IMR-90 (cell line): ENCODE results near the gene FGR. TPM values are rescaled to one million over a fixed set of nuclear protein-coding genes. Genes with fewer than 3 reads are reported as not detected.

Experiments
- ATAC-seq: fragments of 200-7000 bp; cut with Tn5 transposase; 2 replicates; pipeline ENCODE4 v1.9.1; 2020; ENCODE audit warnings: low read depth, mild to moderate bottlenecking, moderate library complexity
- BruUV-seq: library from RNA; stranded (reverse); fragments of 400-500 nt; replicated peaks from 2 replicates; lab custom pipeline; 2021; lab: Mats Ljungman, UMichigan
- CTCF ChIA-PET: fragments of 300-600 bp; formaldehyde crosslinking; extraction: SDS; loops from one replicate; lab custom pipeline; 2021; ENCODE audit warnings: antibody characterized with exemption; lab: Yijun Ruan, JAX
- POLR2A ChIA-PET: fragments of 300-600 bp; sonication (Branson Sonifier 250); formaldehyde crosslinking; loops from one replicate; lab custom pipeline; 2022; ENCODE audit warnings: antibody characterized with exemption; ENCODE audit not compliant: unreplicated experiment; lab: Charles Lee
- DNase-seq: peaks from one replicate; pipeline ENCODE4 v3.0.0; 2013
- H2AFZ ChIP-seq: replicated peaks from 2 replicates; pipeline ENCODE3; 2013; ENCODE audit warnings: low read length, mild to moderate bottlenecking; ENCODE audit not compliant: poor library complexity
- H2AK5ac ChIP-seq: 2 replicates; pipeline ENCODE4 v1.6.1; 2013; ENCODE audit warnings: low read depth, low read length, inconsistent platforms
- H2AK9ac ChIP-seq: replicated peaks from 2 replicates; pipeline ENCODE3; 2013; ENCODE audit warnings: mild to moderate bottlenecking, low read depth, low read length, moderate library complexity; ENCODE audit not compliant: poor library complexity
- H2BK120ac ChIP-seq: 2 replicates; pipeline ENCODE4 v1.6.1; 2013; ENCODE audit warnings: low read depth, low read length, inconsistent platforms
- H2BK15ac ChIP-seq: 3 replicates; pipeline ENCODE4 v1.6.1; 2013; ENCODE audit warnings: low read depth, low read length, inconsistent platforms
- H2BK20ac ChIP-seq: 2 replicates; pipeline ENCODE4 v1.6.1; 2013; ENCODE audit warnings: low read depth, mild to moderate bottlenecking, inconsistent platforms, low read length, moderate library complexity
- H2BK5ac ChIP-seq: 2 replicates; pipeline ENCODE4 v1.6.1; 2013; ENCODE audit warnings: mild to moderate bottlenecking, low read depth, low read length, inconsistent platforms; ENCODE audit not compliant: poor library complexity, severe bottlenecking
- H3K14ac ChIP-seq: replicated peaks from 2 replicates; pipeline ENCODE4 v1.6.1; 2013; ENCODE audit warnings: low read depth, low read length, inconsistent platforms
- H3K18ac ChIP-seq: 2 replicates; pipeline ENCODE4 v1.6.1; 2013; ENCODE audit warnings: low read depth, low read length, control low read depth
- H3K23ac ChIP-seq: 2 replicates; pipeline ENCODE4 v1.6.1; 2013; ENCODE audit warnings: low read depth, low read length, inconsistent platforms
- H3K27ac ChIP-seq: 2 replicates; pipeline ENCODE4 v1.5.1; 2013; ENCODE audit warnings: mild to moderate bottlenecking, control low read depth, low read length; ENCODE audit not compliant: insufficient read depth
- H3K27me3 ChIP-seq: 2 replicates; pipeline ENCODE4 v1.6.1; 2013; ENCODE audit warnings: low read length; ENCODE audit not compliant: control insufficient read depth, insufficient read depth
- H3K36me3 ChIP-seq: 2 replicates; pipeline ENCODE4 v1.6.1; 2013; ENCODE audit warnings: low read length, mixed read lengths; ENCODE audit not compliant: control insufficient read depth, insufficient read depth
- H3K4ac ChIP-seq: 2 replicates; pipeline ENCODE4 v1.6.1; 2013; ENCODE audit warnings: low read depth, low read length, inconsistent platforms
- H3K4me1 ChIP-seq: 2 replicates; pipeline ENCODE4 v1.6.1; 2013; ENCODE audit warnings: low read length, mixed read lengths; ENCODE audit not compliant: control insufficient read depth, insufficient read depth
- H3K4me2 ChIP-seq: 2 replicates; pipeline ENCODE4 v1.6.1; 2013; ENCODE audit warnings: low read depth, mild to moderate bottlenecking, control low read depth, low read length, moderate library complexity
- H3K4me3 ChIP-seq: 2 replicates; pipeline ENCODE4 v1.5.1; 2013; ENCODE audit warnings: low read depth, mild to moderate bottlenecking, control low read depth, low read length, moderate library complexity; ENCODE audit not compliant: insufficient read depth
- H3K56ac ChIP-seq: 2 replicates; pipeline ENCODE4 v1.6.1; 2013; ENCODE audit warnings: low read length, inconsistent platforms; ENCODE audit not compliant: insufficient read depth; ENCODE audit errors: extremely low read depth
- H3K79me1 ChIP-seq, 2 experiments: 2 replicates each; pipeline ENCODE4 v1.6.1; 2013; ENCODE audit warnings: low read length in 2 of 2, inconsistent platforms in 1 of 2, low read depth in 1 of 2
- H3K9ac ChIP-seq: 2 replicates; pipeline ENCODE4 v1.6.1; 2013; ENCODE audit warnings: low read depth, low read length, control low read depth
- H3K9me1 ChIP-seq: 2 replicates; pipeline ENCODE4 v1.6.1; 2013; ENCODE audit warnings: low read length, inconsistent platforms; ENCODE audit not compliant: insufficient read depth
- H3K9me3 ChIP-seq: 2 replicates; pipeline ENCODE4 v1.6.1; 2013; ENCODE audit warnings: low read length; ENCODE audit not compliant: control insufficient read depth, insufficient read depth
- H4K20me1 ChIP-seq: 2 replicates; pipeline ENCODE4 v1.6.1; 2013; ENCODE audit warnings: low read length, inconsistent platforms; ENCODE audit not compliant: insufficient read depth
- H4K5ac ChIP-seq: 2 replicates; pipeline ENCODE4 v1.6.1; 2013; ENCODE audit warnings: mild to moderate bottlenecking, low read depth, low read length, control low read depth
- H4K8ac ChIP-seq, 2 experiments: 2 replicates each; pipeline ENCODE4 v1.6.1; 2013; ENCODE audit warnings: low read depth in 2 of 2, low read length in 2 of 2, control low read depth in 1 of 2, inconsistent platforms in 1 of 2
- H4K91ac ChIP-seq: 2 replicates; pipeline ENCODE4 v1.6.1; 2013; ENCODE audit warnings: low read depth, low read length, inconsistent platforms; ENCODE audit not compliant: insufficient read depth
- BHLHE40 ChIP-seq: fragments of 150-350 bp; IDR thresholded peaks from 2 replicates; pipeline ENCODE4 v1.6.1; 2016; ENCODE audit warnings: mild to moderate bottlenecking, low read depth, low read length
- CEBPB ChIP-seq: IDR thresholded peaks from 2 replicates; pipeline ENCODE4 v1.6.1; 2012; ENCODE audit warnings: low read depth, low read length, improper control_type of control experiment
- CHD1 ChIP-seq: IDR thresholded peaks from 2 replicates; pipeline ENCODE4 v1.6.1; 2012; ENCODE audit warnings: low read depth, low read length, improper control_type of control experiment
- FOS ChIP-seq: fragments of 150-350 bp; IDR thresholded peaks from 2 replicates; pipeline ENCODE4 v1.6.1; 2016; ENCODE audit warnings: low read depth, low read length
- MAFK ChIP-seq: IDR thresholded peaks from 2 replicates; pipeline ENCODE4 v1.6.1; 2012; ENCODE audit warnings: low read depth, low read length, improper control_type of control experiment
- MAZ ChIP-seq: IDR thresholded peaks from 2 replicates; pipeline ENCODE4 v1.6.1; 2012; ENCODE audit warnings: low read depth, mild to moderate bottlenecking, low read length, improper control_type of control experiment, moderate library complexity, borderline replicate concordance
- MXI1 ChIP-seq: IDR thresholded peaks from 2 replicates; pipeline ENCODE4 v1.6.1; 2012; ENCODE audit warnings: low read depth, mild to moderate bottlenecking, low read length, moderate library complexity, borderline replicate concordance
- NFE2L2 ChIP-seq: fragments of 150-350 bp; IDR thresholded peaks from 2 replicates; pipeline ENCODE4 v1.6.1; 2016; ENCODE audit warnings: low read depth, mild to moderate bottlenecking, low read length
- RAD21 ChIP-seq: IDR thresholded peaks from 2 replicates; pipeline ENCODE4 v1.6.1; 2012; ENCODE audit warnings: low read length, improper control_type of control experiment
- RCOR1 ChIP-seq: IDR thresholded peaks from 2 replicates; pipeline ENCODE4 v1.6.1; 2012; ENCODE audit warnings: mild to moderate bottlenecking, low read length, improper control_type of control experiment; ENCODE audit not compliant: insufficient replicate concordance
- RFX5 ChIP-seq: IDR thresholded peaks from 2 replicates; pipeline ENCODE4 v1.8.0; 2012; ENCODE audit warnings: low read depth, mild to moderate bottlenecking, low read length, moderate library complexity
- SMC3 ChIP-seq: fragments of 150-350 bp; IDR thresholded peaks from 2 replicates; pipeline ENCODE4 v1.6.1; 2016; ENCODE audit warnings: low read depth, mild to moderate bottlenecking, antibody characterized with exemption, low read length, moderate library complexity
- WGBS, 2 experiments: methylation state at CpG; one replicate each; pipeline versions ENCODE4 v1.1.5 to v1.1.7; 2013; ENCODE audit warnings: missing lambda C conversion rate in 2 of 2; ENCODE audit not compliant: insufficient read length in 1 of 2; ENCODE audit errors: extremely low coverage in 2 of 2; 5-methylcytosine and 5-hydroxymethylcytosine counted together
- dilution Hi-C: fragments of 300-500 bp; cut with HindIII; formaldehyde crosslinking; loops from one replicate; pipeline ENCODE4 v1.14.3; 2018; ENCODE audit warnings: low sequenced_read_pairs; ENCODE audit not compliant: unreplicated experiment
- in situ Hi-C: fragments of 300-500 bp; cut with MboI; formaldehyde crosslinking; loops from 3 replicates; pipeline ENCODE4 v1.14.3; 2019; ENCODE audit warnings: low sequenced_read_pairs, inconsistent platforms, mixed read lengths
- intact Hi-C: fragments of 100-400 bp; cut with micrococcal nuclease; formaldehyde crosslinking; loops from 2 replicates; pipeline ENCODE4 v1.10.0; 2022
- polyA plus RNA-seq, 3 experiments: library from polyadenylated mRNA; depleted of rRNA; stranded (reverse); fragments of >200 nt; gene quantifications; 2 replicates each; pipeline ENCODE4 v1.2.3, GENCODE V29; 2012; ENCODE audit warnings: low replicate concordance in 1 of 3
- total RNA-seq: library from RNA; depleted of rRNA; stranded (reverse); fragments of >200 nt; gene quantifications from 2 replicates; pipeline ENCODE4 v1.2.3, GENCODE V29; 2012
- TF ChIP-seq, protein P1 (sequence below): fragments of 150-350 bp; IDR thresholded peaks from 2 replicates; pipeline ENCODE4 v1.6.1; 2016; ENCODE audit warnings: low read depth, mild to moderate bottlenecking, low read length, moderate library complexity, borderline replicate concordance
- TF ChIP-seq, protein P2 (sequence below): fragments of 150-350 bp; IDR thresholded peaks from 2 replicates; pipeline ENCODE4 v1.6.1; 2017; ENCODE audit warnings: mild to moderate bottlenecking, antibody characterized with exemption, low read length, low read depth

FGR gene
- total and polyA plus RNA-seq, 2 of the 4 experiments (the other 2 are of a cell fraction): not detected

DNA sequence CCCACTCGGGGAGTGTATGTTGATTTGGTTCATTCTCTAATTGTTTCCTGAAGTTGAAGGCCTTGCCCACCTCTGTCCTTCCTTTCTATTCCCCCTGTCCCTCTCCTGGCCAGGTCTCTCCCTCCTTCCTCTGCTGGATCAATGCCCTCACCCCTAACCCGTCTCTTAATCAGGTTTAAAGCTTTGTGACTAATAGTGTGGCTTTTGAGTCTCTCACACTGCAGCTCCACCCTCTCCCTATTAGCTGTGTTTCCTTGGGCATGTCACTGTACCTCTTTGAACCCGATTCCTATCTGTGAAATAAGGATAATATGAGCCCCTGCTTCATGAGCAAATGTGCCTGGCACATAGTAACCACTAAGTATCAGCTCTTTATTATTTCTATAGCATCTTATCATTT is 51.5 kb downstream of the FGR start:
- no peak overlapping the region for H2BK5ac ChIP-seq
- H3K36me3 ChIP-seq: 0 out of 2 replicates have a peak, but pooled peaks cover 1% of the 10 kb centered on the region
- no peak overlapping the region for H3K9ac ChIP-seq
- H3K27ac ChIP-seq: no peak overlapping the region
- dilution Hi-C loops (no loop called here), in situ Hi-C loops (no loop called here), intact Hi-C loops (no loop called here)
- H2AFZ ChIP-seq: no peak overlapping the region
- ChIA-PET CTCF (no interaction called here), POLR2A (no interaction called here)
- peaks cover 30% of the 10 kb centered on the region for H3K9me1 ChIP-seq
- H4K8ac ChIP-seq: no peak overlapping the region
- TF ChIP-seq, protein P1, sequence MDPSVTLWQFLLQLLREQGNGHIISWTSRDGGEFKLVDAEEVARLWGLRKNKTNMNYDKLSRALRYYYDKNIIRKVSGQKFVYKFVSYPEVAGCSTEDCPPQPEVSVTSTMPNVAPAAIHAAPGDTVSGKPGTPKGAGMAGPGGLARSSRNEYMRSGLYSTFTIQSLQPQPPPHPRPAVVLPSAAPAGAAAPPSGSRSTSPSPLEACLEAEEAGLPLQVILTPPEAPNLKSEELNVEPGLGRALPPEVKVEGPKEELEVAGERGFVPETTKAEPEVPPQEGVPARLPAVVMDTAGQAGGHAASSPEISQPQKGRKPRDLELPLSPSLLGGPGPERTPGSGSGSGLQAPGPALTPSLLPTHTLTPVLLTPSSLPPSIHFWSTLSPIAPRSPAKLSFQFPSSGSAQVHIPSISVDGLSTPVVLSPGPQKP: no peak
- no peak for TF ChIP-seq MXI1
- no peak for TF ChIP-seq MAZ
- no peak for TF ChIP-seq NFE2L2
- TF ChIP-seq FOS: no peak
- no peak for TF ChIP-seq RCOR1
- TF ChIP-seq, protein P2, sequence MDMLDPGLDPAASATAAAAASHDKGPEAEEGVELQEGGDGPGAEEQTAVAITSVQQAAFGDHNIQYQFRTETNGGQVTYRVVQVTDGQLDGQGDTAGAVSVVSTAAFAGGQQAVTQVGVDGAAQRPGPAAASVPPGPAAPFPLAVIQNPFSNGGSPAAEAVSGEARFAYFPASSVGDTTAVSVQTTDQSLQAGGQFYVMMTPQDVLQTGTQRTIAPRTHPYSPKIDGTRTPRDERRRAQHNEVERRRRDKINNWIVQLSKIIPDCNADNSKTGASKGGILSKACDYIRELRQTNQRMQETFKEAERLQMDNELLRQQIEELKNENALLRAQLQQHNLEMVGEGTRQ: no peak
- no peak for TF ChIP-seq MAFK
- TF ChIP-seq CEBPB: no peak
- no peak for TF ChIP-seq RAD21
- no peak for TF ChIP-seq CHD1
- no peak for TF ChIP-seq BHLHE40
- no peak for TF ChIP-seq RFX5
- no peak for TF ChIP-seq SMC3
- WGBS, 2 experiments: no CpG with 5 or more reads among the region's 3 CpGs
- no peak overlapping the region for H2BK120ac ChIP-seq
- ATAC-seq (no peak), DNase-seq (no peak)
- H4K20me1 ChIP-seq: peaks cover 60% of the 10 kb centered on the region
- H4K5ac ChIP-seq: no peak overlapping the region
- no peaks in the 10 kb centered on the region for H3K9me3 ChIP-seq
- H2AK9ac ChIP-seq: no peak overlapping the region
- no peak overlapping the region for H3K4me3 ChIP-seq
- H3K14ac ChIP-seq: no peak overlapping the region
- peaks cover 5% of the 10 kb centered on the region for H3K4me1 ChIP-seq
- H3K4me2 ChIP-seq: no peak overlapping the region
- H2BK15ac ChIP-seq: no peak overlapping the region
- no TSS peak for BruUV-seq
- no peak overlapping the region for H3K56ac ChIP-seq
- no peak overlapping the region for H3K18ac ChIP-seq
- peaks cover 51 to 90% of the 10 kb centered on the region in 2 experiments for H3K79me1 ChIP-seq
- H4K91ac ChIP-seq: no peak overlapping the region
- no peak overlapping the region for H2BK20ac ChIP-seq
- H3K27me3 ChIP-seq: no peaks in the 10 kb centered on the region
- no peak overlapping the region for H3K23ac ChIP-seq
- H2AK5ac ChIP-seq: no peak overlapping the region
- no peak overlapping the region for H3K4ac ChIP-seq
